Liver (tissue), 9 donors: ENCODE measurements around the gene MRPL51. TPM values are rescaled to one million over a fixed set of nuclear protein-coding genes. Genes with fewer than 3 reads are reported as not detected.
"Not testable (repeated sequence)": the region's sequence is repeated elsewhere in the genome, so short reads cannot be mapped to it uniquely, and the experiment has no call there.

Experiments used
- DNase-seq: peaks from one replicate; pipeline ENCODE4 v3.0.0-alpha.2; 2017; ENCODE audit warnings: low spot score
- H3K27ac ChIP-seq, 2 donors: one replicate each; pipeline ENCODE4 v1.7.0; 2013; ENCODE audit warnings: inconsistent platforms in 2 of 2, low read length in 2 of 2, control low read depth in 1 of 2, low read depth in 1 of 2, mild to moderate bottlenecking in 1 of 2
- H3K27me3 ChIP-seq, 4 donors: one replicate each; pipeline versions ENCODE4 v1.6.1 to v1.7.0; 2013; ENCODE audit warnings: low read length in 3 of 4, inconsistent platforms in 1 of 4, mild to moderate bottlenecking in 1 of 4, moderate library complexity in 1 of 4; ENCODE audit not compliant: control insufficient read depth in 4 of 4, insufficient read depth in 4 of 4
- H3K36me3 ChIP-seq, 4 donors: one replicate each; pipeline versions ENCODE4 v1.6.1 to v1.7.0; 2013; ENCODE audit warnings: low read length in 3 of 4, mild to moderate bottlenecking in 3 of 4, low read depth in 1 of 4, moderate library complexity in 1 of 4; ENCODE audit not compliant: control insufficient read depth in 4 of 4, insufficient read depth in 3 of 4
- H3K4me1 ChIP-seq, 4 donors: one replicate each; pipeline versions ENCODE4 v1.6.1 to v1.7.0; 2013; ENCODE audit warnings: low read length in 3 of 4, mild to moderate bottlenecking in 3 of 4, moderate library complexity in 1 of 4; ENCODE audit not compliant: control insufficient read depth in 4 of 4, insufficient read depth in 4 of 4
- H3K4me3 ChIP-seq, 3 donors: one replicate each; pipeline versions ENCODE4 v1.6.1 to v1.7.0; 2013; ENCODE audit warnings: low read length in 3 of 3, control low read depth in 1 of 3, low read depth in 1 of 3, mild to moderate bottlenecking in 1 of 3
- H3K9ac ChIP-seq, 2 donors: one replicate each; pipeline ENCODE4 v1.7.0; 2013; ENCODE audit warnings: low read length in 2 of 2, mild to moderate bottlenecking in 2 of 2, moderate library complexity in 2 of 2, control low read depth in 1 of 2, low read depth in 1 of 2
- H3K9me3 ChIP-seq, 4 donors: one replicate each; pipeline versions ENCODE4 v1.6.1 to v1.7.0; 2013; ENCODE audit warnings: low read length in 3 of 4; ENCODE audit not compliant: control insufficient read depth in 4 of 4
- FOXA1 ChIP-seq: IDR thresholded peaks from 2 replicates; pipeline ENCODE4 v1.6.1; 2016; ENCODE audit warnings: antibody characterized with exemption
- FOXA2 ChIP-seq: IDR thresholded peaks from 2 replicates; pipeline ENCODE4 v1.6.1; 2016; ENCODE audit warnings: antibody characterized with exemption
- HNF4G ChIP-seq: IDR thresholded peaks from 2 replicates; pipeline ENCODE4 v1.6.1; 2016; ENCODE audit warnings: antibody characterized with exemption
- JUND ChIP-seq, 2 donors: IDR thresholded peaks; 2 replicates each; pipeline ENCODE4 v1.6.1; 2016; ENCODE audit warnings: antibody characterized with exemption in 2 of 2
- RAD21 ChIP-seq, 2 donors: IDR thresholded peaks; 2 replicates each; pipeline ENCODE4 v1.6.1; 2016; ENCODE audit warnings: antibody characterized with exemption in 2 of 2, mild to moderate bottlenecking in 2 of 2
- SP1 ChIP-seq: IDR thresholded peaks from 2 replicates; pipeline ENCODE4 v1.6.1; 2018; ENCODE audit warnings: antibody characterized with exemption, mild to moderate bottlenecking
- TAF1 ChIP-seq: conservative IDR thresholded peaks from 2 replicates; pipeline ENCODE4 v1.6.1; 2016; ENCODE audit warnings: antibody characterized with exemption, mild to moderate bottlenecking
- WGBS: extraction: QIAGEN DNeasy Blood & Tissue Kit; methylation state at CpG from one replicate; pipeline ENCODE4 v1.1.7; 2013; 5-methylcytosine and 5-hydroxymethylcytosine counted together
- polyA plus RNA-seq, 2 donors: library from polyadenylated mRNA; stranded (reverse) in 1 of 2; unstranded in 1 of 2; fragments of 200-250 nt in 1 of 2; fragments of >200 nt in 1 of 2; fragmentation: Nextera tagmentation in 1 of 2; extraction: Ambion mirVana in 1 of 2; gene quantifications; one replicate each; pipeline versions ENCODE4 v1.2.1 to v1.2.3, GENCODE V29; 2013 to 2015
- total RNA-seq, 2 donors: library from RNA; depleted of rRNA; stranded (reverse); fragments of >200 nt; gene quantifications; one replicate each; pipeline ENCODE4 v1.2.3, GENCODE V29; 2014
- TF ChIP-seq, protein P1 (sequence below): IDR thresholded peaks from 2 replicates; pipeline ENCODE4 v1.6.1; 2016; ENCODE audit warnings: antibody characterized with exemption
- TF ChIP-seq, protein P2 (sequence below): fragments of 150-350 bp; IDR thresholded peaks from 2 replicates; pipeline ENCODE4 v1.5.1; 2017; ENCODE audit warnings: improper control_type of control experiment, low read depth, low read length; ENCODE audit not compliant: missing input control
- TF ChIP-seq, protein P3 (sequence below): IDR thresholded peaks from 2 replicates; pipeline ENCODE4 v1.6.1; 2016; ENCODE audit warnings: antibody characterized with exemption
- TF ChIP-seq, protein P4 (sequence below): IDR thresholded peaks from 2 replicates; pipeline ENCODE4 v1.6.1; 2016; ENCODE audit warnings: antibody characterized with exemption
- donor health status: healthy.
- donor health status: healthy.
- donor health status: healthy.
- donor health status: healthy.
- donor health status: healthy.

MRPL51 gene
- total and polyA plus RNA-seq, 4 donors: 37.6 to 163 (median 48.0) TPM

DNA sequence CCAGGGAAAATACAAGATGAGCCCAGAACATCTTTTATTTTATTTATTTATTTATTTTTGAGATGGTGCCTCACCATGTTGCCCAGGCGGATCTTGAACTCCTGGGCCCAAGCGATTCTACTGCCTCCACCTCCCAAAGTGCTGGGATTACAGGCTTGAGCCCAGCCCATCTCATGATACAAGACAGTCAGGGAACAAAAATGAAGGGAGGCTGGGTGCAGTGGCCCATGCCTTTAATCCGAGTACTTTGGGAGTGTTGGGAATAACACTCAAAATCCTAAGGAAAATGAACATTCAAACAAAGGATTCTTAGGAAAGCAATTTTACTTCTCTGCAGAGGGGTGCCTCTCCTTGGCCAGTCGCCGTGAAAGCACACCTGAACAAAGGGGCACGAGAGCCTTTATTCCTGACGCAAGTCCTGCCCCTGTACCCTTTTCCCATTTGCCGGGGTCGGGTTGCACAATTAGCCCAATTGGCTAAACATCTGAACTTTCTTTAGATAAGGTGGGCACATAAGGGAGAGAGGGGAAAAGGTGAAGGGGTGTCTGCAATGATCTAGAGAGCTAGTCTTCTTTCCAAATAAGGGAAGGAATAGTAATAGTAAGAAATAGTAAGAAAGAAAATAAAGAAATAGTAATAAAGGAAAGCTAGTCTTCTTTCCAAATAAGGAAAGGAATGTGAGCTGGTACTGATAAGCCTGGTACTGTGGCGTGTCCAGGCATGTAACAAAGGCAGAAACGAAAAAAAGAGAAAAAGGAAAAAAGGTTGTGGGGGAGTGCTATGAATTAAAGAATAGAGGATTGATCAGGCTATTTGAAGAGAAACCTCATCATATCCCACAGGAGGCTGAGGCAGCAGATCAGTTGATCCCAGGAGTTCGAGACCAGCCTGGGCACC, 14.3 kb upstream of the MRPL51 start:
- no peak overlapping the region for H3K4me3 ChIP-seq
- WGBS: 90% methylated on average over 12 of the region's 12 CpGs
- no peak overlapping the region for H3K9ac ChIP-seq
- no peaks in the 10 kb centered on the region for H3K9me3 ChIP-seq
- no peak for DNase-seq
- TF ChIP-seq, protein P1, sequence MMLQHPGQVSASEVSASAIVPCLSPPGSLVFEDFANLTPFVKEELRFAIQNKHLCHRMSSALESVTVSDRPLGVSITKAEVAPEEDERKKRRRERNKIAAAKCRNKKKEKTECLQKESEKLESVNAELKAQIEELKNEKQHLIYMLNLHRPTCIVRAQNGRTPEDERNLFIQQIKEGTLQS: no peak
- TF ChIP-seq JUND (IDR thresholded peaks at IDR 0.05) (no peak), HNF4G (no peak), TAF1 (no peak), FOXA1 (no peak), FOXA2 (no peak)
- TF ChIP-seq, protein P2, sequence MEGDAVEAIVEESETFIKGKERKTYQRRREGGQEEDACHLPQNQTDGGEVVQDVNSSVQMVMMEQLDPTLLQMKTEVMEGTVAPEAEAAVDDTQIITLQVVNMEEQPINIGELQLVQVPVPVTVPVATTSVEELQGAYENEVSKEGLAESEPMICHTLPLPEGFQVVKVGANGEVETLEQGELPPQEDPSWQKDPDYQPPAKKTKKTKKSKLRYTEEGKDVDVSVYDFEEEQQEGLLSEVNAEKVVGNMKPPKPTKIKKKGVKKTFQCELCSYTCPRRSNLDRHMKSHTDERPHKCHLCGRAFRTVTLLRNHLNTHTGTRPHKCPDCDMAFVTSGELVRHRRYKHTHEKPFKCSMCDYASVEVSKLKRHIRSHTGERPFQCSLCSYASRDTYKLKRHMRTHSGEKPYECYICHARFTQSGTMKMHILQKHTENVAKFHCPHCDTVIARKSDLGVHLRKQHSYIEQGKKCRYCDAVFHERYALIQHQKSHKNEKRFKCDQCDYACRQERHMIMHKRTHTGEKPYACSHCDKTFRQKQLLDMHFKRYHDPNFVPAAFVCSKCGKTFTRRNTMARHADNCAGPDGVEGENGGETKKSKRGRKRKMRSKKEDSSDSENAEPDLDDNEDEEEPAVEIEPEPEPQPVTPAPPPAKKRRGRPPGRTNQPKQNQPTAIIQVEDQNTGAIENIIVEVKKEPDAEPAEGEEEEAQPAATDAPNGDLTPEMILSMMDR: no peak
- no peaks in the 10 kb centered on the region for H3K4me1 ChIP-seq
- peaks cover 1 to 18% (median 10%) of the 10 kb centered on the region in 4 donors for H3K36me3 ChIP-seq
- H3K27me3 ChIP-seq: no peaks in the 10 kb centered on the region
- no peak overlapping the region for H3K27ac ChIP-seq

DNA sequence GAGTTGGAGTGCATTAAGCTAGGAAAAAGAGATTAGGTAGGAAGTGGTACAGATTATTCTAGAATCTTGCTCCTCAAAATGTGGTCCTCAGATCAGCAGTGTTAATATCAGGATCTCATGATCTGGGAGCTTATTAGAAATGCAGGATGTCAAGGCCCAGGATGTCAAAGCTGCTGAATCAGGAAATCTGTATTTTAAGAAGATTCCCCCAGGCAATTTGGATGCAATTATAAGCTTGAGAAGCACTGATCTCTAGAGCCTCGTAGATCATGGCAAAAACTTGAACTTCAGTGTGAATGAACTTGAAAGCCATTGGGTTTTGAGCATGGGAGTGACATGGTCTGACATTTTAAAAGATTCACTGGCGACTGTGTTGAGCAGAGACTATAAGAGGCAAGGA, 7.4 kb upstream of the MRPL51 start:
- DNase-seq: no peak
- H3K4me1 ChIP-seq: peaks cover 0 to 3% (median 0%) of the 10 kb centered on the region in 4 donors
- H3K9me3 ChIP-seq: no peaks in the 10 kb centered on the region
- H3K27ac ChIP-seq: no peak overlapping the region
- no peak overlapping the region for H3K4me3 ChIP-seq
- H3K9ac ChIP-seq: no peak overlapping the region
- H3K36me3 ChIP-seq: peaks cover 2 to 23% (median 10%) of the 10 kb centered on the region in 4 donors
- TF ChIP-seq, protein P2: no peak
- TF ChIP-seq JUND (IDR thresholded peaks at IDR 0.05) (no peak), SP1 (no peak), TAF1 (no peak), RAD21 (IDR thresholded peaks at IDR 0.05) (no peak)
- TF ChIP-seq, protein P3, sequence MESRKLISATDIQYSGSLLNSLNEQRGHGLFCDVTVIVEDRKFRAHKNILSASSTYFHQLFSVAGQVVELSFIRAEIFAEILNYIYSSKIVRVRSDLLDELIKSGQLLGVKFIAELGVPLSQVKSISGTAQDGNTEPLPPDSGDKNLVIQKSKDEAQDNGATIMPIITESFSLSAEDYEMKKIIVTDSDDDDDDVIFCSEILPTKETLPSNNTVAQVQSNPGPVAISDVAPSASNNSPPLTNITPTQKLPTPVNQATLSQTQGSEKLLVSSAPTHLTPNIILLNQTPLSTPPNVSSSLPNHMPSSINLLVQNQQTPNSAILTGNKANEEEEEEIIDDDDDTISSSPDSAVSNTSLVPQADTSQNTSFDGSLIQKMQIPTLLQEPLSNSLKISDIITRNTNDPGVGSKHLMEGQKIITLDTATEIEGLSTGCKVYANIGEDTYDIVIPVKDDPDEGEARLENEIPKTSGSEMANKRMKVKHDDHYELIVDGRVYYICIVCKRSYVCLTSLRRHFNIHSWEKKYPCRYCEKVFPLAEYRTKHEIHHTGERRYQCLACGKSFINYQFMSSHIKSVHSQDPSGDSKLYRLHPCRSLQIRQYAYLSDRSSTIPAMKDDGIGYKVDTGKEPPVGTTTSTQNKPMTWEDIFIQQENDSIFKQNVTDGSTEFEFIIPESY: no peak
- TF ChIP-seq, protein P4, sequence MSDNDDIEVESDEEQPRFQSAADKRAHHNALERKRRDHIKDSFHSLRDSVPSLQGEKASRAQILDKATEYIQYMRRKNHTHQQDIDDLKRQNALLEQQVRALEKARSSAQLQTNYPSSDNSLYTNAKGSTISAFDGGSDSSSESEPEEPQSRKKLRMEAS: no peak
- no peaks in the 10 kb centered on the region for H3K27me3 ChIP-seq
- 93% methylated on average over 2 of the region's 2 CpGs for WGBS

DNA sequence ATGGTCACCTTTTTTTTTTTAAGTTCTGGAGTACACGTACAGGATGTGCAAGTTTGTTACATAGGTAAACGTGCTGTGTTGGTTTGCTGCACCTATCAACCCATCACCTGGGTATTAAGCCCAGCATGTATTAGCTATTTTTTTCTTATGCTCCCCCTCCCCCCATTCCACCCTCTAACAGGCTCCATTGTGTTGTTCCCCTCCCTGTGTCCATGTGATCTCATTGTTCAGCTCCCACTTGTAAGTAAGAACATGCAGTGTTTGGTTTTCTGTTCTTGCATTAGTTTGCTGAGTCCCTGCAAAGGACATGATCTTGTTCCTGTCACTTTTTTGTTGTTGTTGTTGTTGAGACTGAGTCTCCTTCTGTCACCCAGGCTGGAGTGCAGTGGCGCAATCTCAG, 4.2 kb upstream of the MRPL51 start:
- not testable (repeated sequence) for H3K9me3 ChIP-seq
- WGBS: 93% methylated on average over 3 of the region's 3 CpGs
- H3K36me3 ChIP-seq: peaks cover 0 to 26% (median 7%) of the 10 kb centered on the region in 4 donors

More for the DNA sequence above, 4.2 kb upstream of the MRPL51 start:
- not testable (repeated sequence) for H3K9ac ChIP-seq, H3K4me3 ChIP-seq, H3K27ac ChIP-seq, H3K27me3 ChIP-seq, DNase-seq
- peaks cover 1 to 27% (median 16%) of the 10 kb centered on the region in 4 donors for H3K4me1 ChIP-seq
